Heart right ventricle (tissue), 16 donors: ENCODE data around the gene MORN3. TPM values are rescaled to one million over a fixed set of nuclear protein-coding genes. Genes with fewer than 3 reads are reported as not detected.
"Not testable (repeated sequence)": the region's sequence is repeated elsewhere in the genome, so short reads cannot be mapped to it uniquely, and the experiment has no call there.

Experiments
- ATAC-seq, 8 donors: fragments of 200-7000 bp; cut with Tn5 transposase; one replicate each; pipeline ENCODE4 v1.9.1; 2020; ENCODE audit warnings: mild to moderate bottlenecking in 8 of 8, moderate library complexity in 8 of 8, moderate number of reproducible peaks in 1 of 8
- DNase-seq, 2 donors: peaks; one replicate each; pipeline ENCODE4 v3.0.0-alpha.2; 2020
- H3K27ac ChIP-seq, 10 donors: fragments of 200-600 bp; sonication (generic) in 2 of 10; one replicate each; pipeline versions ENCODE4 v1.5.0 to v1.8.0; 2020 to 2022; ENCODE audit warnings: mild to moderate bottlenecking in 3 of 10
- H3K27me3 ChIP-seq, 7 donors: fragments of 200-600 bp; one replicate each; pipeline ENCODE4 v1.8.0; 2021 to 2022; ENCODE audit warnings: mild to moderate bottlenecking in 2 of 7
- H3K36me3 ChIP-seq, 9 donors: fragments of 200-600 bp; sonication (generic) in 1 of 9; one replicate each; pipeline versions ENCODE4 v1.5.0 to v1.8.0; 2020 to 2022; ENCODE audit warnings: mild to moderate bottlenecking in 2 of 9
- H3K4me1 ChIP-seq, 9 donors: fragments of 200-600 bp; sonication (generic) in 1 of 9; one replicate each; pipeline versions ENCODE4 v1.5.0 to v1.8.0; 2020 to 2022; ENCODE audit warnings: mild to moderate bottlenecking in 4 of 9
- H3K4me3 ChIP-seq, 10 donors: fragments of 200-600 bp; sonication (generic) in 2 of 10; one replicate each; pipeline versions ENCODE4 v1.5.0 to v1.8.0; 2020 to 2022; ENCODE audit warnings: mild to moderate bottlenecking in 7 of 10, moderate library complexity in 2 of 10
- H3K9me3 ChIP-seq, 11 donors: fragments of 200-600 bp in 10 of 11; sonication (generic) in 2 of 11; one replicate each; pipeline versions ENCODE4 v1.5.0 to v1.8.0; 2013 to 2022; ENCODE audit warnings: mild to moderate bottlenecking in 2 of 11, control low read depth in 1 of 11, moderate library complexity in 1 of 11
- WGBS, 2 donors: extraction: QIAGEN DNeasy Blood & Tissue Kit; methylation state at CpG; one replicate each; pipeline ENCODE4 v1.1.7; 2013; ENCODE audit warnings: inconsistent platforms in 1 of 2; 5-methylcytosine and 5-hydroxymethylcytosine counted together
- intact Hi-C, 10 donors: fragments of 100-400 bp; cut with DNase I; formaldehyde crosslinking; loops; one replicate each; pipeline versions ENCODE4 v1.11.1 to v1.14.2; 2022
- polyA plus RNA-seq, 2 donors: library from polyadenylated mRNA; stranded (reverse); fragments of 200-250 nt; gene quantifications; one replicate each; pipeline ENCODE4 v1.2.3, GENCODE V29; 2013
- total RNA-seq, 10 donors: library from RNA; stranded (reverse); fragmentation: NEBNext Ultra II Directional in 3 of 10; extraction: Animal tissue kit (Norgen Biotek cat#: 25700) in 3 of 10; gene quantifications; one replicate each; pipeline versions ENCODE4 v1.2.1 to v1.2.4, GENCODE V29; 2021 to 2023
- TF ChIP-seq, protein P1 (sequence below), 9 donors: fragments of 200-600 bp; sonication (generic) in 2 of 9; IDR thresholded peaks; one replicate each; pipeline versions ENCODE4 v1.5.0 to v1.8.0; 2021 to 2022; ENCODE audit warnings: antibody characterized with exemption in 9 of 9, mild to moderate bottlenecking in 5 of 9, moderate library complexity in 1 of 9
- donor health status: Arrhythmogenic right ventricular cardiomyopathy.
- donor health status: ischemic (EF 13 %, LVEDD 7.1; RV severe dilation, severe dysfunction).
- donor health status: healthy with polysubstance abuse.
- donor health status: DM: no; HTN: yes; CAD: no.
- donor health status: DM: no; HTN: no; CAD: no.
- donor health status: ischemic (EF 25% LVEDD 6.9; RV normal size, moderate dysfunction).
- donor health status: ischemic (EF 25% LVEDD 5.7; RV mildly dilated, moderate dysfunction).
- donor health status: healthy.
- donor health status: DM: yes; HTN: yes; CAD: no.
- donor health status: Ischemic cardiomyopathy.
- donor health status: ischemic (EF 35%, LVEDD 5.7; RV mildly dilated, moderate dysfunction).
- donor health status: nonischemic (EF 11% LVEDD 7.7; RV severe dilation, severe dysfunction).
- donor health status: DM: yes; HTN: yes; CAD: no.
- donor health status: PGD.
- donor health status: ischemic (EF 29% LVEDD 5.4; RV normal size, mild dysfunction).
- donor health status: nonischemic (EF 23%, LVEDD 6.1; RV moderate dilation, normal function).

MORN3 gene
- total and polyA plus RNA-seq, 12 donors = 0.15 to 0.28 (median 0.18) TPM; not detected in 5

DNA sequence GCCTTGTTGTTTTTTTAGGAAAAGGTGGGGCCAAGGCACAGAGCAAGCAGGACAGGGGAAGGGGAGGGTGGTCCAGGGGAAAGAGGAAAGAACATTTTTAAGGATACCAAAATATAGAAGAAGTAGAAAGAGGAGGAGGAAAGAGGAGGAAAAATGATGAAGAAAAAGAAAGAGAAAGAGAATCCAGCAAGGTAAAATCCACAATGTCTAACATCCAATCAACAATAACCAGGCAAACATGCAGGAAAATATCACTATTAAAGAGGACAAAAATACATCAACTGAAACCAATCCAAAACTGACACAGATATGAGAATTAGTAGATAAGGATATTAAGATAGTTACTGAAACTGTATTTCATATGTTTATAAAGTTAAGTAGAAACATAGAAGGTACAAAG lies 36.1 kb upstream of the MORN3 start:
- Histone ChIP-seq H3K27me3 (no peaks in the 10 kb centered on the region), H3K4me1 (no peaks in the 10 kb centered on the region), H3K4me3 (no peak overlapping the region), H3K9me3 (peaks cover 0 to 9% (median 0%) of the 10 kb centered on the region in 11 donors), H3K27ac (no peak overlapping the region), H3K36me3 (no peaks in the 10 kb centered on the region)
- DNase-seq = no peak
- no peak for ATAC-seq
- intact Hi-C loops = loop anchor here in 1 of 10 donors (10.0 kb wide), 1 partner anchor 179 kb away; the partner anchor contains the start of gene PSMD9
- TF ChIP-seq, protein P1, sequence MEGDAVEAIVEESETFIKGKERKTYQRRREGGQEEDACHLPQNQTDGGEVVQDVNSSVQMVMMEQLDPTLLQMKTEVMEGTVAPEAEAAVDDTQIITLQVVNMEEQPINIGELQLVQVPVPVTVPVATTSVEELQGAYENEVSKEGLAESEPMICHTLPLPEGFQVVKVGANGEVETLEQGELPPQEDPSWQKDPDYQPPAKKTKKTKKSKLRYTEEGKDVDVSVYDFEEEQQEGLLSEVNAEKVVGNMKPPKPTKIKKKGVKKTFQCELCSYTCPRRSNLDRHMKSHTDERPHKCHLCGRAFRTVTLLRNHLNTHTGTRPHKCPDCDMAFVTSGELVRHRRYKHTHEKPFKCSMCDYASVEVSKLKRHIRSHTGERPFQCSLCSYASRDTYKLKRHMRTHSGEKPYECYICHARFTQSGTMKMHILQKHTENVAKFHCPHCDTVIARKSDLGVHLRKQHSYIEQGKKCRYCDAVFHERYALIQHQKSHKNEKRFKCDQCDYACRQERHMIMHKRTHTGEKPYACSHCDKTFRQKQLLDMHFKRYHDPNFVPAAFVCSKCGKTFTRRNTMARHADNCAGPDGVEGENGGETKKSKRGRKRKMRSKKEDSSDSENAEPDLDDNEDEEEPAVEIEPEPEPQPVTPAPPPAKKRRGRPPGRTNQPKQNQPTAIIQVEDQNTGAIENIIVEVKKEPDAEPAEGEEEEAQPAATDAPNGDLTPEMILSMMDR (IDR thresholded peaks at IDR 0.05) = no peak

DNA sequence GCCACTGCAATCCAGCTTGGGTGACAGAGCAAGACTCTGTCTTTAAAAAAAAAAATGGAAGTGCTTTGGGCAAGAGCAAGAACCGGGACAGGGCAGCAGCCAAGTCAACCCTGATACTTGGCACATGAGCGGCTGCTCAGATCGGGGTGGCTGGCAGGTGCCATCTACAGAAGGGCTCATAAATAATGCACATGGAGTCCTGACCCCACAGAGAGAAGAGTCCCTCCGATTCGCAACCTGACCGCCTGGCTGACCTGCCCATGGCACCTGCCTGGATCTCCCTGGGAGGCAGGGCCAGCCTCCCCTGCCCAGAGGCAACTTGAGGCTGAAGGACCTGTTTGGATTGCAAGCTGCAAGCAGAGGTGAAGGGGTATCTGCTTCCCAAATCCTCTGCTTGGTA lies 33.5 kb upstream of the MORN3 start:
- Histone ChIP-seq H3K4me1 (no peaks in the 10 kb centered on the region), H3K27ac (no peak overlapping the region), H3K9me3 (peaks cover 0 to 9% (median 0%) of the 10 kb centered on the region in 11 donors), H3K36me3 (no peaks in the 10 kb centered on the region), H3K27me3 (no peaks in the 10 kb centered on the region), H3K4me3 (no peak overlapping the region)
- TF ChIP-seq, protein P1 (IDR thresholded peaks at IDR 0.05) = no peak
- ATAC-seq (peak in 1 of 8 donors; percentile 28), DNase-seq (no peak)
- 89 to 91% methylated on average over 6 of the region's 6 CpGs for WGBS, 2 donors
- intact Hi-C loops = loop anchor here in 2 of 10 donors (5.0 to 10.0 kb wide), 2 partner anchors 69 to 182 kb away; partner anchors contain the start of gene PSMD9 (in 1 of the 2)

DNA sequence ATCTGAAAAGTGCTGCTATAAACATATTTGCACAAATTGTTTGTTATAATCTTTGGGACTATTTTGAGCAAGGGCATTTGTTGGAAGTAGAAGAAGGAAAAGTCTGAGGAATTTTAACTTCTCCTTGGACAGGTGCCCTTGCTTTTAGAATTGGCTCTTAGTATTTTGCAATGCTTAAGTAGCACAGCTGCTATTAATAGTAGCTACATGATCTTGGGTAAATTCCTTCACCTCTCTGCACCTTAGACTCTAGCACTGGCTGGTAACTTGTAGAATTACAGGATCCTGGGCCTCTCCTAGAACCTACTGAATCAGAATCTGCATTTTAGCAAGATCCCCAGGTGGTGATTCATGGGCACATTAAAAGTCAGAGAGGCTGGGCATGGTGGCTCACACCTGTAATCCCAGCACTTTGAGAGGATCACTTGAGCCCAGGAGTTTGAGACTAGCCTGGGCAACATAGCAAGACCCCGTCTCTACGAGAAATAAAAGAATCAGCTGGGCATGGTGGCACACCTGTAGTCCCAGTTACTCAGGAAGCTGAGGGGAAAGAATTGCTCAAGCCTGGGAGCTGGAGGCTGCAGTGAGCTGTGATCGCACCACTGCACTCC lies 32.3 kb upstream of the MORN3 start:
- DNase-seq (no peak), ATAC-seq (no peak)
- WGBS, 2 donors = 80 to 83% methylated on average over 3 of the region's 3 CpGs
- peaks cover 0 to 6% (median 0%) of the 10 kb centered on the region in 9 donors for H3K4me1 ChIP-seq
- TF ChIP-seq, protein P1 (IDR thresholded peaks at IDR 0.05) = no peak
- H3K9me3 ChIP-seq = peaks cover 0 to 9% (median 0%) of the 10 kb centered on the region in 11 donors
- no peak overlapping the region for H3K27ac ChIP-seq
- intact Hi-C loops = loop anchor here in 3 of 10 donors (2.0 to 10.0 kb wide), 3 partner anchors 71 to 183 kb away; partner anchors contain the start of gene PSMD9 (in 1 of the 3)
- H3K36me3 ChIP-seq = no peaks in the 10 kb centered on the region
- no peaks in the 10 kb centered on the region for H3K27me3 ChIP-seq
- no peak overlapping the region for H3K4me3 ChIP-seq

DNA sequence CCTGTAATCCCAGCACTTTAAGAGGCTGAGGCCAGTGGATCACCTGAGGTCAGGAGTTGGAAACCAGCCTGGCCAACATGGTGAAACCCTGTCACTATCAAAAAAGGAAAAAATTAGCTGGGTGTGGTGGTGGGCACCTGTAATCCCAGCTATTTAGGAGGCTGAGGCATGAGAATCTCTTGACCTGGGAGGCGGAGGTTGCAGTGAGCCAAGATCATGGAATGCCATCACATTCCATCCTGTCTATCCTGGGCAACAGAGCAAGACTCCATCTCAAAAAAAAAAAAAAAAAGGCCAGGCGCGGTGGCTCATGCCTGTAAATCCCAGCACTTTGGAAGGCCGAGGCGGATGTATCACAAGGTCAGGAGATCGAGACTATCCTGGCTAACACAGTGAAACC lies 28.4 kb upstream of the MORN3 start:
- H3K4me1 ChIP-seq, ATAC-seq: not testable (repeated sequence)
- WGBS, 2 donors = 96 to 100% methylated on average over 4 to 6 of the region's 6 CpGs

More for the DNA sequence above, 28.4 kb upstream of the MORN3 start:
- not testable (repeated sequence) for H3K27ac ChIP-seq, H3K4me3 ChIP-seq, DNase-seq, H3K9me3 ChIP-seq, H3K36me3 ChIP-seq, H3K27me3 ChIP-seq
- intact Hi-C loops = loop anchor here (1.0 to 10.0 kb wide), 12 partner anchors 73 to 197 kb away; partner anchors contain the start of genes RHOF (in 7 of the 10) and PSMD9 (in 4 of the 10)
